Right lobe of liver (tissue), 6 donors: ENCODE measurements around the gene DHRS3. TPM values are rescaled to one million over a fixed set of nuclear protein-coding genes. Genes with fewer than 3 reads are reported as not detected.

Source experiments
- ATAC-seq, 4 donors: fragments of 200-7000 bp; cut with Tn5 transposase; one replicate each; pipeline ENCODE4 v1.9.1; 2020; ENCODE audit warnings: mild to moderate bottlenecking in 4 of 4, moderate library complexity in 4 of 4
- DNase-seq, 3 donors: peaks; one replicate each; pipeline ENCODE4 v3.0.0-alpha.2; 2020
- H3K27ac ChIP-seq, 3 donors: fragments of 200-600 bp; one replicate each; pipeline ENCODE4 v1.8.0; 2022
- H3K27me3 ChIP-seq, 2 donors: fragments of 200-600 bp; one replicate each; pipeline ENCODE4 v1.8.0; 2022
- H3K36me3 ChIP-seq, 4 donors: fragments of 200-600 bp; sonication (generic) in 1 of 4; one replicate each; pipeline versions ENCODE4 v1.5.1 to v1.8.0; 2017 to 2022; ENCODE audit warnings: control low read depth in 1 of 4
- H3K4me1 ChIP-seq, 4 donors: fragments of 200-600 bp; sonication (generic) in 1 of 4; one replicate each; pipeline versions ENCODE4 v1.5.1 to v1.8.0; 2017 to 2022; ENCODE audit warnings: control low read depth in 1 of 4
- H3K4me3 ChIP-seq, 3 donors: fragments of 200-600 bp; one replicate each; pipeline ENCODE4 v1.8.0; 2022
- H3K9me3 ChIP-seq, 4 donors: fragments of 200-600 bp; sonication (generic) in 1 of 4; one replicate each; pipeline versions ENCODE4 v1.5.1 to v1.8.0; 2017 to 2022; ENCODE audit warnings: control low read depth in 1 of 4
- POLR2A ChIP-seq: fragments of 450-650 bp; IDR thresholded peaks from one replicate; pipeline ENCODE4 v1.6.1; 2017; ENCODE audit warnings: antibody characterized with exemption, mild to moderate bottlenecking
- WGBS: methylation state at CpG from one replicate; pipeline ENCODE4 v1.1.6; 2018; ENCODE audit warnings: low coverage, low lambda C conversion rate; ENCODE audit not compliant: insufficient coverage; ENCODE audit errors: missing lambda C conversion rate; 5-methylcytosine and 5-hydroxymethylcytosine counted together
- intact Hi-C, 2 donors: fragments of 100-400 bp; cut with DNase I; formaldehyde crosslinking; loops; one replicate each; pipeline versions ENCODE4 v1.11.2 to v1.14.1; 2022
- total RNA-seq, 6 experiments: library from RNA; depleted of rRNA in 2 of 6; stranded (reverse); fragments of >200 nt in 2 of 6; fragmentation: NEBNext Ultra II Directional in 3 of 6; extraction: Animal tissue kit (Norgen Biotek cat#: 25700) in 3 of 6; gene quantifications; one replicate each; pipeline versions ENCODE4 v1.1.0 to v1.2.4, GENCODE V29; 2016 to 2023
- TF ChIP-seq, protein P1 (sequence below), 4 donors: fragments of 200-600 bp in 3 of 4; fragments of 450-650 bp in 1 of 4; IDR thresholded peaks; one replicate each; pipeline versions ENCODE4 v1.5.1 to v1.8.0; 2016 to 2022; ENCODE audit warnings: antibody characterized with exemption in 4 of 4, mild to moderate bottlenecking in 2 of 4
- donor health status: DM: no; HTN: yes; CAD: no.
- donor health status: DM: no; HTN: no; CAD: no.
- donor health status: DM: no; HTN: no; CAD: no.
- donor health status: DM: no; HTN: yes; CAD: no.
- donor health status: DM: no; HTN: yes; CAD: no.

DHRS3 gene
- total RNA-seq, 6 experiments from 2014 or later: 132 to 252 (median 172) TPM

DNA sequence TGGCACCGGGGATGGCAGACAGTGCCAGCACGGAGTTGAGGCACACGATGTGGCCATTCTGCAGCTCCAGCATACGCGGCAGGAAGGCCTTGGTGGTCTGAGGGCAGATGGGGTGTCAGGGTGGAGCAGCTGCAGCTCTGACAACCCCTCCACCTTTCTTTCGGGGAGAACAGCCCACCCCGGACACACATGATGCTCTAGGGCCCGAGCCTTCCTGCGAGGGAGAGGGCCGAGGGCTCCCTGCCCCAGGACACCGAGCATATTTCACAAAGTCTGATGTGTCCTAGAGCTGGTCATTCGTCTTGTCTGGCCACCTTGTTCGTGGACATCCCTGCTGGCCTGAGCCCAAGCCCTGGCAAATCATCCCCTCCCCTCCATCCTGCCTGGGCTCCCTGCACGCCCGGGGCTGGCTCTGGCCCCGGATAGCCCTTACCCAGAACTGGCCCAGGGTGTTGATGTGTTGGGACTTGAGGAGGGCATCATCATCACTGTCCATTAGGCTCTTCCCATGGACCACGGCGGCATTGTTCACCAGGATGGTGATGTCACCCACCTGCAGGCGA, 39.1 kb downstream of the DHRS3 start:
- no peaks in the 10 kb centered on the region for H3K9me3 ChIP-seq
- H3K4me1 ChIP-seq: no peaks in the 10 kb centered on the region
- no peak for TF ChIP-seq POLR2A
- TF ChIP-seq, protein P1, sequence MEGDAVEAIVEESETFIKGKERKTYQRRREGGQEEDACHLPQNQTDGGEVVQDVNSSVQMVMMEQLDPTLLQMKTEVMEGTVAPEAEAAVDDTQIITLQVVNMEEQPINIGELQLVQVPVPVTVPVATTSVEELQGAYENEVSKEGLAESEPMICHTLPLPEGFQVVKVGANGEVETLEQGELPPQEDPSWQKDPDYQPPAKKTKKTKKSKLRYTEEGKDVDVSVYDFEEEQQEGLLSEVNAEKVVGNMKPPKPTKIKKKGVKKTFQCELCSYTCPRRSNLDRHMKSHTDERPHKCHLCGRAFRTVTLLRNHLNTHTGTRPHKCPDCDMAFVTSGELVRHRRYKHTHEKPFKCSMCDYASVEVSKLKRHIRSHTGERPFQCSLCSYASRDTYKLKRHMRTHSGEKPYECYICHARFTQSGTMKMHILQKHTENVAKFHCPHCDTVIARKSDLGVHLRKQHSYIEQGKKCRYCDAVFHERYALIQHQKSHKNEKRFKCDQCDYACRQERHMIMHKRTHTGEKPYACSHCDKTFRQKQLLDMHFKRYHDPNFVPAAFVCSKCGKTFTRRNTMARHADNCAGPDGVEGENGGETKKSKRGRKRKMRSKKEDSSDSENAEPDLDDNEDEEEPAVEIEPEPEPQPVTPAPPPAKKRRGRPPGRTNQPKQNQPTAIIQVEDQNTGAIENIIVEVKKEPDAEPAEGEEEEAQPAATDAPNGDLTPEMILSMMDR (IDR thresholded peaks at IDR 0.05): no peak
- H3K4me3 ChIP-seq: no peak overlapping the region
- 66% methylated on average over 7 of the region's 19 CpGs for WGBS
- DNase-seq: no peak
- peaks cover 0 to 77% (median 38%) of the 10 kb centered on the region in 4 donors for H3K36me3 ChIP-seq
- no peaks in the 10 kb centered on the region for H3K27me3 ChIP-seq
- H3K27ac ChIP-seq: no peak overlapping the region
- intact Hi-C loops: no loop called here
- peak in 3 of 4 donors; percentile 10 to 21 (median 14) for ATAC-seq

DNA sequence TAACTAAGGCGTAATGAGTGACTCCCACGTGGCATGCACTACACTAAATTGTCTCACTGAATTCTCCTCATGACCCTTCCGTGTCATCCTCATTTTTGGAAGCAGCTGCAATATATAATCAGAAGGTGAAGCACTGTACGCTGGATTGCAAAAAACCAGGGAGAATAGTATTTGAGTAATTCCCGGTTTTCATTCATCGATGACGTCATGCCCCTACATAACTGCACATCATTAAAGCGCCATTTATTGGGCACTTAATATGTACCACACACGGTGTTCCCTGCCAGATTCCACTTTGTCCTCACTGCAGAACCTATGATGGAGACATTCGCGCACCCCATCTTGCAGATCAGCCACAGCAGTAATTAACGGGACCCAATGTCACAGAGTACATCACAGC, 41.0 kb downstream of the DHRS3 start:
- Histone ChIP-seq H3K4me3 (no peak overlapping the region), H3K9me3 (no peaks in the 10 kb centered on the region), H3K27ac (no peak overlapping the region), H3K36me3 (peaks cover 0 to 91% (median 52%) of the 10 kb centered on the region in 4 donors), H3K4me1 (peaks cover 0 to 3% (median 0%) of the 10 kb centered on the region in 4 donors), H3K27me3 (no peaks in the 10 kb centered on the region)
- no peak for ATAC-seq
- no peak for TF ChIP-seq POLR2A
- TF ChIP-seq, protein P1 (IDR thresholded peaks at IDR 0.05): no peak
- DNase-seq: no peak
- intact Hi-C loops: no loop called here
- 90% methylated on average over 11 of the region's 12 CpGs for WGBS

DNA sequence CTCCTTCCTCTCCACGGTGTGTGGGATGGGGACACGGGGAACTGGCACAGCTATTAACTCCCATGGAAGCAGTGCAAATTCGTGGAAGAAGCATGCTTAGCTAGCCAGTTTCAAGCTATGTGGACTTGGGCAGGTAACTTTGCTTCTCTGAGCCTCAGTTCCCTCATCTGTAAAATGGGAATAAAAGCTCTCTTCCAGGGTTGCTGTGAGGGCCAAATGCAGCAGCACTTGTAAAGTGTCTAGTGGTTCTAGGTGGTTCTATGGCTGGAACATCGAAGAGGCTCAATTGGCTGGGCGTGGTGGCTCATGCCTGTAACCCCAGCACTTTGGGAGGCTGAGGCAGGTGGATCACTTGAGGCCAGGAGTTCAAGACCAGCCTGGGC, 43.3 kb downstream of the DHRS3 start:
- no peaks in the 10 kb centered on the region for H3K9me3 ChIP-seq
- peaks cover 0 to 99% (median 51%) of the 10 kb centered on the region in 4 donors for H3K36me3 ChIP-seq
- no peak for DNase-seq
- peaks cover 0 to 3% (median 0%) of the 10 kb centered on the region in 4 donors for H3K4me1 ChIP-seq
- no peak overlapping the region for H3K4me3 ChIP-seq
- H3K27me3 ChIP-seq: no peaks in the 10 kb centered on the region
- intact Hi-C loops: no loop called here
- no peak overlapping the region for H3K27ac ChIP-seq
- 40% methylated on average over 1 of the region's 5 CpGs for WGBS
- TF ChIP-seq, protein P1 (IDR thresholded peaks at IDR 0.05): no peak
- TF ChIP-seq POLR2A: no peak
- ATAC-seq: no peak

DNA sequence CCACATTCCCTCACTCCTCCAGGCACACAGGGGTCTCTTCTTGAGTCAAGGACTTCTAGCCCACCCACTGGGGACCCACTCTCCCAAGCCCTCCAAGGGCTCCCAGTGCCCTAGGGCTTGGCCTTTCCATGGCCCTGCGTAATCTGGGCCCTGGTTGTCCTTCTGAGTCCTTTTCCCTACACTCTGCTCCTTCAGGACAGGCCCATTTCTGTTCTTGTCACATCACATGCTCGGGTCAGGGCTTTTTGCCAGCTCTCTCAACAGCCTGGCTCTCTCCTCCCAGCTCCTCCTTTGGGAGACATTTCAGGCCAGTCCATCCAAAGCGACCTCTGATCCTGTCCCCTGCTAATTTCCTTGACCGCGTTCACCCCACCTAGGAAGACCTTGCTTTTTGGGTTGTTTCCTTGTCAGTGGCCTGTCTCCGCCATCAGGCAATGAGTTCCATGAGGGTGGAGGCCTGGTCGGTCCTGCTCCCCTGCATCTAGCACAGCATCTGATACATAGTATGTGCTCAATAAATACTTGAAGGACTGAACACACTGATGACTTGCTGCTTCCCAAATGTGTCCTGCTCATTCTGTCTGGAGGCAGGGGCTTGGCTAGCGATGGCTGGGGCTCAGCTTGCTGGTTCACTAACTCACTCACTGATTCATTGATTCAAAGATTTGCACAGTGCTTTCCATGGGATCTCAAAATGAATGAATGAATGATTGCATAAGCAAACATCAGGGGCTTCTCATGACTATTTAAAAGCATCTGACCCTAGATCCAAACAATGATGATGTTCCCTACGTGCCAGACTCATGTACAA, 44.8 kb downstream of the DHRS3 start:
- ATAC-seq: peak; percentile 7 to 45 (median 19)
- Histone ChIP-seq H3K27ac (no peak overlapping the region), H3K4me1 (peaks cover 0 to 3% (median 0%) of the 10 kb centered on the region in 4 donors), H3K9me3 (no peaks in the 10 kb centered on the region), H3K36me3 (peaks cover 0 to 99% (median 50%) of the 10 kb centered on the region in 4 donors), H3K27me3 (no peaks in the 10 kb centered on the region), H3K4me3 (no peak overlapping the region)
- WGBS: 76% methylated on average over 7 of the region's 9 CpGs
- TF ChIP-seq, protein P1 (IDR thresholded peaks at IDR 0.05): no peak
- TF ChIP-seq POLR2A: no peak
- DNase-seq: no peak
- intact Hi-C loops: no loop called here
